ENCODE data around the gene ANKRD35.
"Not testable (repeated sequence)": the region's sequence is repeated elsewhere in the genome, so short reads cannot be mapped to it uniquely, and the experiment has no call there.

Gene ANKRD35

GRCh38 chr1:145885738-145886287 lies at the start of gene ANKRD35:
TSS of gene ANKRD35 (minus strand) at chr1:145885866. CDS start at chr1:145885758, 108 bp downstream.
- no peak for DNase-seq

GRCh38 chr1:145932522-145933009 lies 46.9 kb upstream of the ANKRD35 start:
- DNase-seq: peak; percentile 35

GRCh38 chr1:145927916-145928643 lies 42.4 kb upstream of the ANKRD35 start:
- no peak for DNase-seq

- DNase-seq: peak; percentile 98
Measured at GRCh38 chr1:145927063-145927886, 41.6 kb upstream of the ANKRD35 start, which contains the start of gene RBM8A. TSS of gene RBM8A (minus strand) at chr1:145927484. CDS start at chr1:145927426, 58 bp downstream.

- no peak for DNase-seq
Measured at GRCh38 chr1:145926686-145927062, 41.0 kb upstream of the ANKRD35 start.

GRCh38 chr1:145922266-145922665 lies 36.6 kb upstream of the ANKRD35 start:
- no peak for DNase-seq

GRCh38 chr1:145920297-145920696 lies 34.6 kb upstream of the ANKRD35 start:
- DNase-seq: not testable (repeated sequence)

GRCh38 chr1:145918992-145919939 lies 33.6 kb upstream of the ANKRD35 start:
- DNase-seq: no peak

- DNase-seq: peak; percentile 96
Measured at GRCh38 chr1:145918144-145918991, 32.7 kb upstream of the ANKRD35 start, which contains the start of gene PEX11B. TSS of gene PEX11B (minus strand) at chr1:145918717. CDS start at chr1:145918688, 29 bp downstream.

GRCh38 chr1:145917595-145917994 lies 31.9 kb upstream of the ANKRD35 start:
- no peak for DNase-seq

- DNase-seq: no peak
Measured at GRCh38 chr1:145916745-145917144, 31.1 kb upstream of the ANKRD35 start.

GRCh38 chr1:145912128-145912641 lies 26.5 kb upstream of the ANKRD35 start:
- no peak for DNase-seq

- no peak for DNase-seq
Measured at GRCh38 chr1:145908653-145909052, 23.0 kb upstream of the ANKRD35 start.

GRCh38 chr1:145906954-145907753 lies 21.5 kb upstream of the ANKRD35 start:
- DNase-seq: no peak

- DNase-seq: no peak
Measured at GRCh38 chr1:145901312-145902021, 15.8 kb upstream of the ANKRD35 start.

- DNase-seq: no peak
Measured at GRCh38 chr1:145898756-145899155, 13.1 kb upstream of the ANKRD35 start.

GRCh38 chr1:145897969-145898368 lies 12.3 kb upstream of the ANKRD35 start:
- DNase-seq: no peak

- no peak for DNase-seq
Measured at GRCh38 chr1:145895471-145895870, 9.8 kb upstream of the ANKRD35 start.

- DNase-seq: no peak
Measured at GRCh38 chr1:145893306-145894055, 7.8 kb upstream of the ANKRD35 start.
